Progenitor cell of endocrine pancreas (in vitro differentiated cells): Measurements from ENCODE around the gene AK1. TPM values are rescaled to one million over a fixed set of nuclear protein-coding genes. Genes with fewer than 3 reads are reported as not detected.

Experiments used
- DNase-seq: peaks from one replicate; pipeline ENCODE4 v3.0.0; 2021; ENCODE audit warnings: low spot score; ENCODE audit not compliant: unreplicated experiment
- H3K27ac Mint-ChIP-seq: 2 replicates; pipeline ENCODE4 v1.8.0; 2021; ENCODE audit warnings: mild to moderate bottlenecking, moderate library complexity, mixed read lengths
- H3K27me3 Mint-ChIP-seq: 2 replicates; pipeline ENCODE4 v1.8.0; 2021; ENCODE audit warnings: mixed read lengths
- H3K36me3 Mint-ChIP-seq: 2 replicates; pipeline ENCODE4 v1.8.0; 2022; ENCODE audit warnings: mixed read lengths; ENCODE audit not compliant: insufficient read depth
- H3K4me1 Mint-ChIP-seq: 2 replicates; pipeline ENCODE4 v1.8.0; 2021; ENCODE audit warnings: low read depth, mixed read lengths
- H3K4me3 Mint-ChIP-seq: 2 replicates; pipeline ENCODE4 v1.8.0; 2021; ENCODE audit warnings: low read depth, mild to moderate bottlenecking, moderate library complexity, mixed read lengths
- H3K9me3 Mint-ChIP-seq: 2 replicates; pipeline ENCODE4 v1.8.0; 2021; ENCODE audit warnings: low read depth, mixed read lengths
- CTCF ChIP-seq: fragments of 200-600 bp; sonication (generic); IDR thresholded peaks from one replicate; pipeline ENCODE4 v1.5.0; 2021; ENCODE audit warnings: antibody characterized with exemption, mild to moderate bottlenecking; ENCODE audit not compliant: unreplicated experiment
- total RNA-seq: library from RNA; stranded (reverse); gene quantifications from 2 replicates; pipeline ENCODE4 v1.2.1, GENCODE V29; 2021

Gene AK1
- total RNA-seq, 1 donor from 2014 or later = 46.2 TPM

- no peak overlapping the region for H3K27ac Mint-ChIP-seq
- no peak overlapping the region for H3K4me3 Mint-ChIP-seq
- H3K4me1 Mint-ChIP-seq = peaks cover 7% of the 10 kb centered on the region
- no peaks in the 10 kb centered on the region for H3K9me3 Mint-ChIP-seq
- TF ChIP-seq CTCF = no peak
- no peak for DNase-seq
- no peaks in the 10 kb centered on the region for H3K27me3 Mint-ChIP-seq
- H3K36me3 Mint-ChIP-seq = peaks cover 4% of the 10 kb centered on the region
These were observed 9.9 kb downstream of the AK1 start for GRCh38 chr9:127867356-127868277.

DNA sequence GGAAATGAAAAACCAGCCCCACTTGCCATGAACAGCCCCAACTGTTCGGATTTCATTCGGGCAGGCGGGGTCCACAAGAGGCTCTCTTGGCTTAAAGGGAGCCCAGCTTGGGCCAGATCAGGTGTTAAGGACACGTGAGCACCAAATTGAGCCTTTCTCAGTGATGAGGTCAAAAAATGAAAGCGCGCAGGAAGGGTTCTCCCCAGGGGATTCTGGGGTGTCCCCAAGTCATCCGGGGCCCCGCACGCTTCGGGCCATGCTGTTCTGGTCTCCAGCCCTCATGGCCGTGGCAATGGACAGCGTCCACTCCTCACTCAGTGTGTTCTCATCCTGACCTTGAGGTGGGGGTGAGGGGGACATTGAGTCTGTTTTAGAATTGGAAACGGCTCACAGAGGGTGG, 10.9 kb downstream of the AK1 start:
- Mint-ChIP-seq H3K27ac (no peak overlapping the region), H3K4me1 (peaks cover 7% of the 10 kb centered on the region), H3K36me3 (no peaks in the 10 kb centered on the region), H3K9me3 (no peaks in the 10 kb centered on the region), H3K27me3 (no peaks in the 10 kb centered on the region), H3K4me3 (no peak overlapping the region)
- no peak for TF ChIP-seq CTCF
- DNase-seq = no peak

DNA sequence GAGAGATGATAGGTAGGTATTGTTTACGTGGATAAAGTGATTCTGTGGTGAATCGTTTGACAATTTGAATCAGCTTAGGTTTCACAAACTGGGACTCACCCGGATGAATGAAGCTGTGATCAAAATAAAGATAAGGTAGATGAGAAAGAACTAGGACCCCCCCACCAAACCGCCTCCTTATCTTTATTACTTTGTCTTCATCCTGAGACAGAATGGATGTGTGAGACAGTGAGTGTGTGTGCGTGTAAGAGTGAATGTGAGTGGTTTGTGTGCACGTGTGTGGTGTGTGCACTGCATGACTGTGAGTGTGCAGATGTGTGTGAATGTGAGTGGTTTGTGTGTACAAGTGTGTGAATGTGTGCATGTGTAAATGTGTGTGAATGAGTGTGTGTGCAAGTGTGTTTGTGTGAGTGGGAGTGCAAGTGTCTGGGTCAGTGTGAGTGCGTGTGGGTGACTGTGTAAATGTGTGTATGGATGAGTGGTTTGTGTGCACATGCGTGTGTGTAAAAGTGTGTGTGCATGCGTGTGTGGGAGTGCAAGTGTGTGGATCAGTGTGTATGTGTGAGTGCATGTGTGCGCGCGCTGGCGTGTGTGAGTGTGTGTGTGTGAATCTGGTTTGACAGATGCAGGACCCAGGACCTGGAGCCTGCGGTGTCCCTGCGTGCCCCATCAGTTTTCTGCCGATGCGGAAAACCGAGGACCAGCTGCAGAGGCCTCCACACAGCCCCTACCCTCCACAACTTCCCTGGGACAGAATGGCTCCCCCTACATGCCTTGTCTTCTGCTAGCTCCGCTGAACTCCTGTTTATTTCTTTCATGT, 11.6 kb downstream of the AK1 start:
- DNase-seq = no peak
- H3K4me3 Mint-ChIP-seq = no peak overlapping the region
- H3K36me3 Mint-ChIP-seq = no peaks in the 10 kb centered on the region
- H3K27ac Mint-ChIP-seq = no peak overlapping the region
- no peaks in the 10 kb centered on the region for H3K27me3 Mint-ChIP-seq
- H3K9me3 Mint-ChIP-seq = no peaks in the 10 kb centered on the region
- TF ChIP-seq CTCF = no peak
- peaks cover 7% of the 10 kb centered on the region for H3K4me1 Mint-ChIP-seq

GRCh38 chr9:127863191-127863621, 14.3 kb downstream of the AK1 start:
- no peak overlapping the region for H3K27ac Mint-ChIP-seq
- H3K4me1 Mint-ChIP-seq = peaks cover 11% of the 10 kb centered on the region
- H3K36me3 Mint-ChIP-seq = no peaks in the 10 kb centered on the region
- no peak overlapping the region for H3K4me3 Mint-ChIP-seq
- no peak for DNase-seq
- no peaks in the 10 kb centered on the region for H3K9me3 Mint-ChIP-seq
- no peaks in the 10 kb centered on the region for H3K27me3 Mint-ChIP-seq
- no peak for TF ChIP-seq CTCF
